ENCODE measurements around the gene FBXL14. TPM values are rescaled to one million over a fixed set of nuclear protein-coding genes. Genes with fewer than 3 reads are reported as not detected.

The FBXL14 gene
- total RNA-seq, 3 donors from 2014 or later, result 29.4 to 39.6 (median 33.6) TPM

GRCh38 chr12:1633459-1633858, 39.1 kb upstream of the FBXL14 start:
- no peaks in the 10 kb centered on the region for H3K9me3 ChIP-seq
- intact Hi-C loops (cut with DNase I, micrococcal nuclease), result loop anchor here in 1 of 2 donors (10.0 kb wide), 1 partner anchor 301 kb away; no protein-coding TSS in a partner anchor
- no peak for TF ChIP-seq CTCF (IDR thresholded peaks at IDR 0.05)
- no peaks in the 10 kb centered on the region for H3K36me3 ChIP-seq (ENCODE audit: low read depth)
- ATAC-seq (no peak), DNase-seq (no peak)
- H3K4me1 ChIP-seq (ENCODE audit: low read depth), result peaks cover 13% of the 10 kb centered on the region
- H3K4me3 ChIP-seq, result no peak overlapping the region

DNA sequence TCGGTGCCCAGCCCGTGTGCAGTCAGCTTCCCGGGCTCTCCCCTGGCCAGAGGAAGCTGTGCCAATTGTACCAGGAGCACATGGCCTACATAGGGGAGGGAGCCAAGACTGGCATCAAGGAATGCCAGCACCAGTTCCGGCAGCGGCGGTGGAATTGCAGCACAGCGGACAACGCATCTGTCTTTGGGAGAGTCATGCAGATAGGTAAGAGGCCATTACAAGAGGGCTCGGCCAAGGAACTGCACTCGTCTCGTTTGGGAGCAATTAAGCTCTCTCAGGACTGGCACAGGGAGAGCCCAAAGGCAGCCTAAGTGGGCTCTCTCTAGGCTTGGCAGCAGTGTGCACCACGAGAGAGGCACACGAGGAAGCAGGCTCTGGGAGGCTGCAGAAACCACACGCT, 38.3 kb upstream of the FBXL14 start:
- DNase-seq (no peak), ATAC-seq (no peak)
- Histone ChIP-seq H3K36me3 (ENCODE audit: low read depth) (no peaks in the 10 kb centered on the region), H3K4me3 (no peak overlapping the region), H3K9me3 (no peaks in the 10 kb centered on the region), H3K4me1 (ENCODE audit: low read depth) (peaks cover 13% of the 10 kb centered on the region)
- intact Hi-C loops (cut with DNase I, micrococcal nuclease), result loop anchor here in 1 of 2 donors (10.0 kb wide), 1 partner anchor 302 kb away; no protein-coding TSS in a partner anchor
- no peak for TF ChIP-seq CTCF (IDR thresholded peaks at IDR 0.05)

- H3K4me1 ChIP-seq (ENCODE audit: low read depth), result peaks cover 13% of the 10 kb centered on the region
- H3K36me3 ChIP-seq (ENCODE audit: low read depth), result no peaks in the 10 kb centered on the region
- no peak for TF ChIP-seq CTCF (IDR thresholded peaks at IDR 0.05)
- ATAC-seq (no peak), DNase-seq (no peak)
- intact Hi-C loops (cut with DNase I, micrococcal nuclease), result loop anchor here in 1 of 2 donors (10.0 kb wide), 1 partner anchor 304 kb away; no protein-coding TSS in a partner anchor
- no peak overlapping the region for H3K4me3 ChIP-seq
- no peaks in the 10 kb centered on the region for H3K9me3 ChIP-seq
Observed at GRCh38 chr12:1630827-1631591, 36.6 kb upstream of the FBXL14 start.

GRCh38 chr12:1630133-1630826, 35.9 kb upstream of the FBXL14 start:
- DNase-seq (peak; percentile 54 to 75 (median 69)), ATAC-seq (peak; percentile 77)
- TF ChIP-seq CTCF (IDR thresholded peaks at IDR 0.05), result no peak
- H3K4me1 ChIP-seq (ENCODE audit: low read depth), result peaks cover 13% of the 10 kb centered on the region
- H3K9me3 ChIP-seq, result no peaks in the 10 kb centered on the region
- no peaks in the 10 kb centered on the region for H3K36me3 ChIP-seq (ENCODE audit: low read depth)
- intact Hi-C loops (cut with DNase I, micrococcal nuclease), result loop anchor here in 1 of 2 donors (10.0 kb wide), 1 partner anchor 305 kb away; no protein-coding TSS in a partner anchor
- no peak overlapping the region for H3K4me3 ChIP-seq

DNA sequence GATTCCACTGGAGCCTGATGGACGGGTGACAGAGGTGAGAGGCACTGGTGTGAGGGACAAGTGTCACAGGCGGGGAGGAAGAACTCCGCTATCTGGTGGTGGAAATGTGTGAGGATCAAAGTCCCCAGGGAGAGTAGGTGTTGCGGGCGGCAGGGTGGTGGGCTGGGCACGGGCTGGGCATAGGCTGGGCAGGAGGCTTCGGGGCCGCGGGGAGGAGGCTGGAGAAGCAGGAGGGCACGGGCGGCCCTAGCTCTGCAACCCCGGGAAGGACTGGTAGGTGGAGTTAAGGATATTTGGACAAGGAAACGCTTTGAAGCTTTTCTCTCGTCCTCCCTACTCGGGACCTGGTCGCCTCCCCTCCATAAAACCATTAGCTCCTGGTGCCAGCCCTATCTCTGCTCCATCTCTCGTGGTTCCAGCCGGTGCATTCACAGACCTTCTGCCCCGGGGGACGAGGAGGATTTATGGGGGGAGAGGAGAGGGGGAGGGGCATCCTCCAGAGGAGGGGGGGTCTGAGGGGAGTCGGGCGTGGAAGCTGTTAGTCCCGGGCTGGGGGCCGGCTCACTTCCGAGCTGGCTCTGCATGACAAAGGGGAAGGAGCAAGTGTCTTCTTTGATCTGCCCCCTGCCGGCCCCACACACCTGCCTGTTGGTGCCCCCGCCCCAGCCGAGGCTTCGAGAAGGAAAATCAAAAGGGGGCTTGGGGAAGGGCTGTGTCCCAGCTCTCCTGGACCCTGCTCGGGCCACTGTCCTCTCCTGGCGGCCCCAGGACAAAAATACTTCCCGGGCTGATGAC, 35.2 kb upstream of the FBXL14 start:
- ATAC-seq, result peak; percentile 66
- Histone ChIP-seq H3K4me1 (ENCODE audit: low read depth) (peaks cover 13% of the 10 kb centered on the region), H3K36me3 (ENCODE audit: low read depth) (no peaks in the 10 kb centered on the region), H3K9me3 (no peaks in the 10 kb centered on the region), H3K4me3 (no peak overlapping the region)
- TF ChIP-seq CTCF (IDR thresholded peaks at IDR 0.05), result no peak
- intact Hi-C loops (cut with DNase I, micrococcal nuclease), result loop anchor here in 1 of 2 donors (10.0 kb wide), 1 partner anchor 305 kb away; no protein-coding TSS in a partner anchor
- DNase-seq, result peak in 2 of 3 donors; percentile 37 to 60
